ENCODE results near the gene CD109.
"Not testable (repeated sequence)": the region's sequence is repeated elsewhere in the genome, so short reads cannot be mapped to it uniquely, and the experiment has no call there.

CD109 gene

GRCh38 chr6:73690056-73690455, 5.9 kb upstream of the CD109 start:
- DNase-seq = no peak

- no peak for DNase-seq
These were observed 4.5 kb upstream of the CD109 start for GRCh38 chr6:73691512-73691911.

GRCh38 chr6:73694711-73695411, 1.1 kb upstream of the CD109 start:
- DNase-seq = no peak

GRCh38 chr6:73696966-73697655, 1.1 kb downstream of the CD109 start:
- no peak for DNase-seq

- DNase-seq = no peak
These were observed 3.9 kb downstream of the CD109 start for GRCh38 chr6:73699676-73700459.

- no peak for DNase-seq
These were observed 6.4 kb downstream of the CD109 start for GRCh38 chr6:73702444-73702843.

GRCh38 chr6:73703466-73703865, 7.5 kb downstream of the CD109 start:
- no peak for DNase-seq

GRCh38 chr6:73704260-73704659, 8.3 kb downstream of the CD109 start:
- no peak for DNase-seq

- DNase-seq = no peak
These were observed 8.8 kb downstream of the CD109 start for GRCh38 chr6:73704798-73705197.

- no peak for DNase-seq
These were observed 11.0 kb downstream of the CD109 start for GRCh38 chr6:73706971-73707370.

- no peak for DNase-seq
These were observed 14.5 kb downstream of the CD109 start for GRCh38 chr6:73710470-73710869.

- no peak for DNase-seq
These were observed 14.9 kb downstream of the CD109 start for GRCh38 chr6:73710948-73711347.

GRCh38 chr6:73712535-73713173, 16.7 kb downstream of the CD109 start:
- no peak for DNase-seq

GRCh38 chr6:73713426-73714147, 17.6 kb downstream of the CD109 start:
- DNase-seq = no peak

- not testable (repeated sequence) for DNase-seq
These were observed 19.1 kb downstream of the CD109 start for GRCh38 chr6:73715111-73715508.

GRCh38 chr6:73719046-73719445, 23.0 kb downstream of the CD109 start:
- no peak for DNase-seq

- no peak for DNase-seq
These were observed 26.5 kb downstream of the CD109 start for GRCh38 chr6:73722318-73723060.

GRCh38 chr6:73723480-73723879, 27.5 kb downstream of the CD109 start:
- not testable (repeated sequence) for DNase-seq

GRCh38 chr6:73724389-73724788, 28.4 kb downstream of the CD109 start:
- DNase-seq = no peak

- DNase-seq = not testable (repeated sequence)
These were observed 29.2 kb downstream of the CD109 start for GRCh38 chr6:73725192-73725591.

- DNase-seq = no peak
These were observed 31.1 kb downstream of the CD109 start for GRCh38 chr6:73727114-73727513.
